Fibroblast of lung (primary cell): Measurements from ENCODE around the gene DNAH5.

Source experiments
- EZH2 ChIP-seq: IDR thresholded peaks from 2 replicates; pipeline ENCODE4 v1.5.1; 2012; ENCODE audit warnings: low read length, control low read depth, mild to moderate bottlenecking; ENCODE audit errors: missing control alignments
- TF ChIP-seq, protein P1 (sequence below), 2 donors: IDR thresholded peaks in 1 of 2; conservative IDR thresholded peaks in 1 of 2; 1 replicate in 1 of 2; 2 replicates in 1 of 2; pipeline ENCODE4 v1.5.1; 2011 to 2012; ENCODE audit warnings: low read length in 2 of 2, control low read depth in 1 of 2, inconsistent platforms in 1 of 2, low read depth in 1 of 2, mild to moderate bottlenecking in 1 of 2

DNA sequence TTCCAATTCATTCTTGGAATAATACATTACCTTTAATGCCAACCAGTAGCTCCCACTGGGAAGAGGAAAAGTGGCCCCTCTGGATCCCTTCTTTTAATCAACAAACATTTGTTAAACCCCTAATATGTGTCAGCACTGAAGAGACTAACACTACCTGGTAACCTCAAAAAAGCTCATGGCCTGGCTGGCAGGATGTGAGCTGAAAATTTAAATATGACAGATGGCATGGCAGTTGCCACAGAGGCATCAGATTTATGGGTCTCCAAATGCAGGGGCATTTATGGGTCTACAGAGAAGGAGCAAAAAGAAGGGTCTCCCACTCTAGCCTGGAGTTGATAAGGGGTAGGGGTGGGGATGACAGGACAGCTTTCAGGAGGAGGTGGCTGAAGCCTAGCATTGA is 12.5 kb downstream of the DNAH5 start:
- TF ChIP-seq, protein P1, sequence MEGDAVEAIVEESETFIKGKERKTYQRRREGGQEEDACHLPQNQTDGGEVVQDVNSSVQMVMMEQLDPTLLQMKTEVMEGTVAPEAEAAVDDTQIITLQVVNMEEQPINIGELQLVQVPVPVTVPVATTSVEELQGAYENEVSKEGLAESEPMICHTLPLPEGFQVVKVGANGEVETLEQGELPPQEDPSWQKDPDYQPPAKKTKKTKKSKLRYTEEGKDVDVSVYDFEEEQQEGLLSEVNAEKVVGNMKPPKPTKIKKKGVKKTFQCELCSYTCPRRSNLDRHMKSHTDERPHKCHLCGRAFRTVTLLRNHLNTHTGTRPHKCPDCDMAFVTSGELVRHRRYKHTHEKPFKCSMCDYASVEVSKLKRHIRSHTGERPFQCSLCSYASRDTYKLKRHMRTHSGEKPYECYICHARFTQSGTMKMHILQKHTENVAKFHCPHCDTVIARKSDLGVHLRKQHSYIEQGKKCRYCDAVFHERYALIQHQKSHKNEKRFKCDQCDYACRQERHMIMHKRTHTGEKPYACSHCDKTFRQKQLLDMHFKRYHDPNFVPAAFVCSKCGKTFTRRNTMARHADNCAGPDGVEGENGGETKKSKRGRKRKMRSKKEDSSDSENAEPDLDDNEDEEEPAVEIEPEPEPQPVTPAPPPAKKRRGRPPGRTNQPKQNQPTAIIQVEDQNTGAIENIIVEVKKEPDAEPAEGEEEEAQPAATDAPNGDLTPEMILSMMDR (conservative IDR thresholded peaks at IDR 0.05 in 1 of 2, IDR thresholded peaks at IDR 0.05 in 1 of 2; ENCODE audit: low read depth in 1 of 2, low read length in 2 of 2): no peak
- no peak for TF ChIP-seq EZH2
